Tibial nerve (tissue), 3 donors: ENCODE measurements around the gene HPSE2.

Source experiments
- CTCF ChIP-seq, 5 experiments: fragments of 200-600 bp in 3 of 5; fragments of 450-650 bp in 2 of 5; sonication (generic) in 3 of 5; IDR thresholded peaks; one replicate each; pipeline ENCODE4 v1.5.1; 2016 to 2019; ENCODE audit warnings: antibody characterized with exemption in 5 of 5, mild to moderate bottlenecking in 3 of 5, moderate library complexity in 2 of 5
- POLR2A ChIP-seq, 2 donors: fragments of 450-650 bp; IDR thresholded peaks; one replicate each; pipeline ENCODE4 v1.6.1; 2017; ENCODE audit warnings: antibody characterized with exemption in 2 of 2, mild to moderate bottlenecking in 2 of 2, moderate library complexity in 2 of 2

- no peak for TF ChIP-seq CTCF (IDR thresholded peaks at IDR 0.05)
- no peak for TF ChIP-seq POLR2A (IDR thresholded peaks at IDR 0.05)
These were observed 707.4 kb downstream of the HPSE2 start for GRCh38 chr10:98528166-98528804.
